Erythroblast (primary cell): ENCODE data around the gene PRDM11.

ENCODE experiments used
- GATA1 ChIP-seq: IDR thresholded peaks from 2 replicates; pipeline ENCODE4 v1.6.1; 2011; ENCODE audit warnings: low read depth, mild to moderate bottlenecking, control low read depth, low read length, moderate library complexity
- POLR2A ChIP-seq: IDR thresholded peaks from 2 replicates; pipeline ENCODE4 v1.6.1; 2011; ENCODE audit warnings: mild to moderate bottlenecking, low read length

- TF ChIP-seq POLR2A: no peak
- TF ChIP-seq GATA1: no peak
Measured at GRCh38 chr11:45104790-45105084, 41.7 kb upstream of the PRDM11 start.
